ENCODE measurements around the gene MRPL21. TPM values are rescaled to one million over a fixed set of nuclear protein-coding genes. Genes with fewer than 3 reads are reported as not detected.
A peak's percentile ranks its signal among the peaks of the same experiment; 100 is the strongest.
"Not testable (repeated sequence)": the region's sequence is repeated elsewhere in the genome, so short reads cannot be mapped to it uniquely, and the experiment has no call there.

The MRPL21 gene
- total RNA-seq, 4 donors from 2014 or later: 27.4 to 49.5 (median 38.1) TPM

DNA sequence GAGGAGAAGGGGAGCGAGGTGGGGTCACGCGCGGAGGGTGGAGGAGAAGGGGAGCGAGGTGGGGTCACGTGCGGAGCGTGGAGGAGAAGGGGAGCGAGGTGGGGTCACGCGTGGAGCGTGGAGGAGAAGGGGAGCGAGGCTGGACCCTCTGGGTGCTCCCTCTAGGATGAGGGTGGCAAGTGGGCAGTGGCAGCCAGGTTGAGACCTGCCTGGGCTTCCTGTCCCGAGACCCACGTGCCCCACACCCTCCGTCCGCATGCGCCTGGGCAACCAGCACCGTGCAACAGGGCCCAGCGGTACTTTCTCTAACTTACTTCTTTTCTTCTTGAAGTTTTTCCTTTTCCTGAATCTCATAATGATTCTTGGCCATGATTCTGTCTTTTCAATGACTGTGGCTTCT lies 11.1 kb downstream of the MRPL21 start:
- H3K27ac ChIP-seq: no peak overlapping the region
- H3K9me3 ChIP-seq: no peaks in the 10 kb centered on the region
- no peaks in the 10 kb centered on the region for H3K27me3 ChIP-seq
- H3K4me3 ChIP-seq: no peak overlapping the region
- no peak for TF ChIP-seq POLR2A (IDR thresholded peaks at IDR 0.05)
- TF ChIP-seq CTCF (IDR thresholded peaks at IDR 0.05): no peak
- H3K4me1 ChIP-seq: peaks cover 0 to 8% (median 0%) of the 10 kb centered on the region in 4 donors
- peaks cover 0 to 77% (median 0%) of the 10 kb centered on the region in 3 donors for H3K36me3 ChIP-seq
- no peak for DNase-seq

- no peaks in the 10 kb centered on the region for H3K27me3 ChIP-seq
- H3K27ac ChIP-seq: peak overlapping the region in 2 of 4 donors; percentile 3 to 17
- H3K36me3 ChIP-seq: peaks cover 0 to 66% (median 0%) of the 10 kb centered on the region in 3 donors
- H3K4me1 ChIP-seq: peaks cover 0 to 8% (median 0%) of the 10 kb centered on the region in 4 donors
- no peak overlapping the region for H3K4me3 ChIP-seq
- no peak for DNase-seq
- H3K9me3 ChIP-seq: no peaks in the 10 kb centered on the region
- no peak for TF ChIP-seq POLR2A (IDR thresholded peaks at IDR 0.05)
- TF ChIP-seq CTCF (IDR thresholded peaks at IDR 0.05): no peak
Measured at GRCh38 chr11:68891351-68891948, 12.2 kb downstream of the MRPL21 start.

DNA sequence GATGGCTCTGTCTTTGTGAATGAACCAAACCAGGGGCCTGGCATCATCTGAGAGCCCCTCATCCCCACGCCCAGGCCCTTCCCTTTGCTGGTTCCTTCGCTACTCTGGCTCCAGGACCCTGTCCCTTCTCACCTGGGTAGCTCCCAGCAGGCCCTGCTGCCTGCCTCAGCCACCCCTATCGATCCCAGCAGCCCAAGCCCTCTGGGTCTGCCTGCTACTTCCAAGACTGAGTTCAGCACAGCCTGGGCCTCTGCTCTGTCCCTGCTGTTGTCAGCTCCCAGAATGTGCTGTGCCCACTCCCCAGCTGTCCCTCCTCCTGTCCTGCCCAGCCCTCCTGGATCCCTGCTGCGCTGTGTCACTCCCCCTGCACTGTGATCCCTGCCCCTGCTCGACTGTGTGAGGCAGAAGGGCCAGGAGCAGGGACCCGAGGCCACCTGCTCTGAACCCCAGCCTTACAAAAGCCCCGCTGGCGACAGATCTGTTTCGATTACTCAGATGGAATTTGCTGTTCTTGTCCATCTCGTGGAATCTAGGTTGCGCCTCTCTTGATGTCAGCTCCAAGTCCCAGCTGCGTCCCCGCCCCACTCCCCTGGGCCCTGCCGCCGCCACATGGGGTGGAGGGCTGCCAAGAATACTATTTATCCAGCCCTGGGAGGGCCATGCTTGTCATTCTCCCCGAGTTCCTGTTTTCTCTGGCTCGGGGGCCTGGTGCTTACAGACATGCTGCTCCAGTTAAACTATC lies 13.0 kb downstream of the MRPL21 start:
- Histone ChIP-seq H3K4me1 (peaks cover 0 to 8% (median 0%) of the 10 kb centered on the region in 4 donors), H3K4me3 (no peak overlapping the region), H3K36me3 (peaks cover 0 to 58% (median 0%) of the 10 kb centered on the region in 3 donors), H3K27me3 (no peaks in the 10 kb centered on the region), H3K27ac (peak overlapping the region in 2 of 4 donors; percentile 17 to 46), H3K9me3 (no peaks in the 10 kb centered on the region)
- TF ChIP-seq CTCF (IDR thresholded peaks at IDR 0.05) (no peak), POLR2A (IDR thresholded peaks at IDR 0.05) (no peak)
- peak in 1 of 3 donors; percentile 55 for DNase-seq

GRCh38 chr11:68889948-68890446 lies 13.6 kb downstream of the MRPL21 start:
- H3K27me3 ChIP-seq: no peaks in the 10 kb centered on the region
- peaks cover 0 to 52% (median 0%) of the 10 kb centered on the region in 3 donors for H3K36me3 ChIP-seq
- no peak overlapping the region for H3K27ac ChIP-seq
- no peak overlapping the region for H3K4me3 ChIP-seq
- TF ChIP-seq CTCF (IDR thresholded peaks at IDR 0.05): peak in 2 of 6 experiments; percentile 10 to 28
- no peak for TF ChIP-seq POLR2A (IDR thresholded peaks at IDR 0.05)
- DNase-seq: no peak
- H3K9me3 ChIP-seq: no peaks in the 10 kb centered on the region
- peaks cover 0 to 8% (median 0%) of the 10 kb centered on the region in 4 donors for H3K4me1 ChIP-seq

- not testable (repeated sequence) for H3K27me3 ChIP-seq, H3K4me3 ChIP-seq
Measured at GRCh38 chr11:68884827-68885226, 18.8 kb downstream of the MRPL21 start.

DNA sequence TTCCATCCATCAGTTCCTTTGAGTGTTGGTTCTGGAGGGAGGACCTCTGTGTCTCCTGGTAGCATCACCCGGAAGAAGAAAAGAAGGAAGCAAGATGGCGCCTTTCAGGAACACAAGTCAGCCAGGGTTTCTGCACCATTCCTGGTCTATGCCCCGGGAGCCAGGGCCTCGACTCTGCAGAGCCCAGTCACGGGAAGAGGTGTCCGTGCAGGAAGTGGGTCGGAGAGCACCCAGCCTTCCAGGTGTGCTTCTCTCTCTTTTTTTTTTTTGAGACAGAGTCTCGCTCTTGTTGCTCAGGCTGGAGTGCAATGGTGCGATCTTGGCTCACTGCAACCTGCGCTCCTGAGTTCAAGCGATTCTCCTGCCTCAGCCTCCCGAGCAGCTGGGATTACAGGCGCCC lies 21.2 kb downstream of the MRPL21 start:
- Histone ChIP-seq H3K4me3 (no peak overlapping the region), H3K27ac (no peak overlapping the region), H3K36me3 (no peaks in the 10 kb centered on the region), H3K4me1 (no peaks in the 10 kb centered on the region), H3K9me3 (no peaks in the 10 kb centered on the region), H3K27me3 (no peaks in the 10 kb centered on the region)
- TF ChIP-seq CTCF (IDR thresholded peaks at IDR 0.05) (no peak), POLR2A (IDR thresholded peaks at IDR 0.05) (no peak)
- no peak for DNase-seq

More at GRCh38 chr11:68884827-68885226, 18.8 kb downstream of the MRPL21 start:
- DNase-seq, H3K36me3 ChIP-seq, H3K4me1 ChIP-seq, H3K9me3 ChIP-seq, H3K27ac ChIP-seq: not testable (repeated sequence)

Measured in Peyer's patch (tissue), 4 donors.